H9 (cell line): Measurements from ENCODE around the gene ATF4. TPM values are rescaled to one million over a fixed set of nuclear protein-coding genes. Genes with fewer than 3 reads are reported as not detected.

Experiments
- DNase-seq: peaks from one replicate; pipeline ENCODE4 v3.0.0-alpha.2; 2017
- H2AFZ ChIP-seq: one replicate; pipeline ENCODE4 v1.6.1; 2013; ENCODE audit warnings: mild to moderate bottlenecking, low read length, control low read depth, moderate library complexity
- H2AK5ac ChIP-seq: 2 replicates; pipeline ENCODE4 v1.6.1; 2013; ENCODE audit warnings: low read length, control low read depth, mixed read lengths; ENCODE audit not compliant: insufficient read length
- H2BK120ac ChIP-seq: one replicate; pipeline ENCODE4 v1.6.1; 2013; ENCODE audit warnings: low read depth, mild to moderate bottlenecking, low read length, control low read depth, inconsistent platforms; ENCODE audit not compliant: poor library complexity, severe bottlenecking
- H2BK12ac ChIP-seq: 2 replicates; pipeline ENCODE4 v1.6.1; 2013; ENCODE audit warnings: low read length, control low read depth, mixed read lengths, low read depth; ENCODE audit not compliant: insufficient read length
- H2BK15ac ChIP-seq: 2 replicates; pipeline ENCODE4 v1.6.1; 2013; ENCODE audit warnings: low read depth, low read length, control low read depth
- H2BK20ac ChIP-seq: one replicate; pipeline ENCODE4 v1.6.1; 2013; ENCODE audit warnings: low read depth, mild to moderate bottlenecking, low read length, control low read depth, inconsistent platforms; ENCODE audit not compliant: poor library complexity, severe bottlenecking
- H2BK5ac ChIP-seq: 2 replicates; pipeline ENCODE4 v1.6.1; 2013; ENCODE audit warnings: low read length, control low read depth, mixed read lengths; ENCODE audit not compliant: insufficient read length
- H3K14ac ChIP-seq: 2 replicates; pipeline ENCODE4 v1.6.1; 2013; ENCODE audit warnings: low read length, control low read depth; ENCODE audit not compliant: insufficient read depth
- H3K18ac ChIP-seq: 2 replicates; pipeline ENCODE4 v1.6.1; 2013; ENCODE audit warnings: low read depth, mild to moderate bottlenecking, mixed read lengths, low read length, control low read depth; ENCODE audit not compliant: insufficient read length
- H3K23ac ChIP-seq: 2 replicates; pipeline ENCODE4 v1.6.1; 2013; ENCODE audit warnings: low read length, control low read depth, mixed read lengths, low read depth; ENCODE audit not compliant: insufficient read length
- H3K23me2 ChIP-seq: 2 replicates; pipeline ENCODE4 v1.6.1; 2013; ENCODE audit warnings: low read depth, mild to moderate bottlenecking, mixed read lengths, low read length, control low read depth; ENCODE audit not compliant: insufficient read length, poor library complexity, severe bottlenecking
- H3K27ac ChIP-seq: 2 replicates; pipeline ENCODE4 v1.5.1; 2013; ENCODE audit warnings: low read length, control low read depth, mixed read lengths, low read depth; ENCODE audit not compliant: insufficient read length
- H3K27me3 ChIP-seq: 2 replicates; pipeline ENCODE4 v1.6.1; 2013; ENCODE audit warnings: low read length, control low read depth, inconsistent platforms; ENCODE audit not compliant: insufficient read depth
- H3K4ac ChIP-seq: 2 replicates; pipeline ENCODE4 v1.6.1; 2013; ENCODE audit warnings: low read depth, mild to moderate bottlenecking, control low read depth, inconsistent platforms, low read length, moderate library complexity
- H3K4me1 ChIP-seq: 2 replicates; pipeline ENCODE4 v1.6.1; 2013; ENCODE audit warnings: low read length, control low read depth, inconsistent platforms; ENCODE audit not compliant: insufficient read depth
- H3K4me2 ChIP-seq: 2 replicates; pipeline ENCODE4 v1.6.1; 2013; ENCODE audit warnings: low read length, control low read depth, mixed read lengths; ENCODE audit not compliant: insufficient read length, insufficient read depth
- H3K56ac ChIP-seq: 2 replicates; pipeline ENCODE4 v1.6.1; 2013; ENCODE audit warnings: low read depth, mild to moderate bottlenecking, mixed read lengths, low read length, control low read depth; ENCODE audit not compliant: insufficient read length
- H3K79me1 ChIP-seq: 2 replicates; pipeline ENCODE4 v1.6.1; 2013; ENCODE audit warnings: low read depth, mild to moderate bottlenecking, moderate library complexity, low read length, control low read depth, inconsistent platforms; ENCODE audit not compliant: insufficient read depth, poor library complexity, severe bottlenecking
- H3K79me2 ChIP-seq: 2 replicates; pipeline ENCODE4 v1.6.1; 2013; ENCODE audit warnings: low read length, control low read depth, inconsistent platforms; ENCODE audit not compliant: insufficient read depth
- H3K9ac ChIP-seq: 2 replicates; pipeline ENCODE4 v1.6.1; 2013; ENCODE audit warnings: low read length, control low read depth, mixed read lengths; ENCODE audit not compliant: insufficient read length; ENCODE audit errors: extremely low read depth
- H3K9me3 ChIP-seq: one replicate; pipeline ENCODE4 v1.6.1; 2013; ENCODE audit warnings: low read depth, low read length, inconsistent platforms; ENCODE audit not compliant: control insufficient read depth
- H3T11ph ChIP-seq: one replicate; pipeline ENCODE4 v1.6.1; 2013; ENCODE audit warnings: mild to moderate bottlenecking, low read length, control low read depth, inconsistent platforms
- H4K20me1 ChIP-seq: one replicate; pipeline ENCODE4 v1.6.1; 2013; ENCODE audit not compliant: control insufficient read depth, insufficient read length, insufficient read depth
- H4K5ac ChIP-seq: 2 replicates; pipeline ENCODE4 v1.6.1; 2013; ENCODE audit warnings: low read depth, mild to moderate bottlenecking, mixed read lengths, low read length, control low read depth; ENCODE audit not compliant: insufficient read length
- H4K8ac ChIP-seq: replicated peaks from 2 replicates; pipeline ENCODE4 v1.6.1; 2013; ENCODE audit warnings: low read length, control low read depth, mixed read lengths, low read depth; ENCODE audit not compliant: insufficient read length
- H4K91ac ChIP-seq: 2 replicates; pipeline ENCODE4 v1.6.1; 2013; ENCODE audit warnings: low read depth, mild to moderate bottlenecking, moderate library complexity, mixed read lengths, low read length, control low read depth; ENCODE audit not compliant: insufficient read length
- H3K27ac Mint-ChIP-seq, 3 experiments: 2 replicates in 2 of 3; 3 replicates in 1 of 3; pipeline ENCODE4 v1.8.0; 2020 to 2021; ENCODE audit warnings: mixed read lengths in 3 of 3, mild to moderate bottlenecking in 1 of 3, moderate library complexity in 1 of 3
- H3K27me3 Mint-ChIP-seq: 2 replicates; pipeline ENCODE4 v1.8.0; 2021; ENCODE audit warnings: low read depth, mild to moderate bottlenecking, moderate library complexity, mixed read lengths
- H3K36me3 Mint-ChIP-seq, 3 experiments: 2 replicates in 2 of 3; 3 replicates in 1 of 3; pipeline ENCODE4 v1.8.0; 2020 to 2021; ENCODE audit warnings: low read depth in 3 of 3, mixed read lengths in 3 of 3; ENCODE audit not compliant: insufficient read depth in 1 of 3
- H3K4me1 Mint-ChIP-seq, 2 experiments: 2 replicates each; pipeline ENCODE4 v1.8.0; 2020; ENCODE audit warnings: mixed read lengths in 2 of 2
- H3K4me3 Mint-ChIP-seq, 2 experiments: 2 replicates in 1 of 2; 3 replicates in 1 of 2; pipeline ENCODE4 v1.8.0; 2020 to 2021; ENCODE audit warnings: mild to moderate bottlenecking in 2 of 2, mixed read lengths in 2 of 2, moderate library complexity in 1 of 2
- H3K9me3 Mint-ChIP-seq, 2 experiments: 2 replicates in 1 of 2; 3 replicates in 1 of 2; pipeline ENCODE4 v1.8.0; 2020; ENCODE audit warnings: mild to moderate bottlenecking in 2 of 2, mixed read lengths in 2 of 2, moderate library complexity in 1 of 2
- WGBS: extraction: QIAGEN DNeasy Blood & Tissue Kit; methylation state at CpG from one replicate; pipeline ENCODE4 v1.1.7; 2013; ENCODE audit warnings: missing lambda C conversion rate, low lambda C conversion rate, mixed read lengths; ENCODE audit not compliant: insufficient read length; ENCODE audit errors: extremely low coverage; 5-methylcytosine and 5-hydroxymethylcytosine counted together
- total RNA-seq: library from RNA; stranded (reverse); gene quantifications from 2 replicates; pipeline ENCODE4 v1.2.1, GENCODE V29; 2021
- TF ChIP-seq, protein P1 (sequence below): fragments of 200-600 bp; sonication (generic); conservative IDR thresholded peaks from 3 replicates; pipeline ENCODE4 v1.8.0; 2021; ENCODE audit warnings: antibody characterized with exemption, mild to moderate bottlenecking

ATF4 gene
- total RNA-seq, 1 experiment from 2014 or later = 455 TPM

DNA sequence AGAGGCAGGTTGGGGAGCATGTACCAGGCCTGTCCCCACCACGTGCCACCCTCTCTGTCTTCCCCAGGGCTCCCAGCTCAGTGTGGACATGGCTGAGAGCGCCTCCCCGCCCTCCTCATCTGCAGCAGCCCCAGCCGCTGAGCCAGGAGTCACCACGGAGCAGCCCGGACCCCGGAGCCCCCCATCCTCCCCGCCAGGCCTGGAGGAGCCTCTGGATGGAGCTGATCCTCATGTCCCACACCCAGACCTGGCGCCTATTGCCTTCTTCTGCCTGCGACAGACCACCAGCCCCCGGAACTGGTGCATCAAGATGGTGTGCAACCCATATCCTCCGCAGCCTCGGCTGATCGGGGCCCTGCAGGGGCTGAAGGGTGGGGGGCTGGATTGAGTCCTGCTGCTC lies 50.3 kb downstream of the ATF4 start, which contains the start of gene CACNA1I:
CACNA1I (plus strand) TSS at position 89 of the 400 bp plus-strand sequence; CDS start at position 89, 0 bp downstream.
- Mint-ChIP-seq H3K4me1 (peaks cover 0 to 3% of the 10 kb centered on the region in 2 experiments; a peak in 2 of 4 replicates), H3K4me3 (no peak within 1 kb of the TSS), H3K9me3 (peaks cover 3 to 4% of the 10 kb centered on the region in 2 experiments), H3K36me3 (peaks cover 0 to 2% (median 0%) of the 10 kb centered on the region in 3 experiments; a peak in 1 of 7 replicates), H3K27ac (no peak within 1 kb of the TSS; a peak in 1 of 7 replicates), H3K27me3 (peaks cover 14% of the 10 kb centered on the region)
- Histone ChIP-seq H2BK5ac (no peak within 1 kb of the TSS), H3K4ac (no peak within 1 kb of the TSS), H4K91ac (no peak within 1 kb of the TSS), H3K23ac (no peak within 1 kb of the TSS), H2AK5ac (no peak within 1 kb of the TSS), H3K18ac (no peak within 1 kb of the TSS), H2BK12ac (no peak within 1 kb of the TSS), H3K27me3 (no peaks in the 10 kb centered on the region), H2BK20ac (no peak within 1 kb of the TSS), H3T11ph (no peak within 1 kb of the TSS), H3K9me3 (no peaks in the 10 kb centered on the region), H2BK120ac (no peak within 1 kb of the TSS), H3K14ac (peak within 1 kb of the TSS; percentile 41; the same call in 1 of the 2 replicates), H4K8ac (no peak within 1 kb of the TSS), H4K20me1 (no peaks in the 10 kb centered on the region), H3K79me1 (no peaks in the 10 kb centered on the region), H2BK15ac (no peak within 1 kb of the TSS), H3K23me2 (no peaks in the 10 kb centered on the region), H3K79me2 (no peaks in the 10 kb centered on the region), H2AFZ (no peak within 1 kb of the TSS), H3K4me2 (no peak within 1 kb of the TSS), H3K4me1 (no peaks in the 10 kb centered on the region), H4K5ac (no peak within 1 kb of the TSS), H3K56ac (no peak within 1 kb of the TSS), H3K27ac (no peak within 1 kb of the TSS), H3K9ac (no peak within 1 kb of the TSS)
- no CpG with 5 or more reads among the region's 14 CpGs for WGBS
- DNase-seq = no peak
- TF ChIP-seq, protein P1, sequence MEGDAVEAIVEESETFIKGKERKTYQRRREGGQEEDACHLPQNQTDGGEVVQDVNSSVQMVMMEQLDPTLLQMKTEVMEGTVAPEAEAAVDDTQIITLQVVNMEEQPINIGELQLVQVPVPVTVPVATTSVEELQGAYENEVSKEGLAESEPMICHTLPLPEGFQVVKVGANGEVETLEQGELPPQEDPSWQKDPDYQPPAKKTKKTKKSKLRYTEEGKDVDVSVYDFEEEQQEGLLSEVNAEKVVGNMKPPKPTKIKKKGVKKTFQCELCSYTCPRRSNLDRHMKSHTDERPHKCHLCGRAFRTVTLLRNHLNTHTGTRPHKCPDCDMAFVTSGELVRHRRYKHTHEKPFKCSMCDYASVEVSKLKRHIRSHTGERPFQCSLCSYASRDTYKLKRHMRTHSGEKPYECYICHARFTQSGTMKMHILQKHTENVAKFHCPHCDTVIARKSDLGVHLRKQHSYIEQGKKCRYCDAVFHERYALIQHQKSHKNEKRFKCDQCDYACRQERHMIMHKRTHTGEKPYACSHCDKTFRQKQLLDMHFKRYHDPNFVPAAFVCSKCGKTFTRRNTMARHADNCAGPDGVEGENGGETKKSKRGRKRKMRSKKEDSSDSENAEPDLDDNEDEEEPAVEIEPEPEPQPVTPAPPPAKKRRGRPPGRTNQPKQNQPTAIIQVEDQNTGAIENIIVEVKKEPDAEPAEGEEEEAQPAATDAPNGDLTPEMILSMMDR = no peak
